Adrenal gland (tissue), 5 donors: ENCODE data around the gene CRBN.

Experiments
- CTCF ChIP-seq, 6 experiments: fragments of 450-650 bp in 4 of 6; fragments of 200-600 bp in 2 of 6; sonication (generic) in 1 of 6; IDR thresholded peaks; 1 replicate in 5 of 6; 2 replicates in 1 of 6; pipeline versions ENCODE4 v1.5.1 to v1.8.0; 2016 to 2021; ENCODE audit warnings: antibody characterized with exemption in 6 of 6, mild to moderate bottlenecking in 2 of 6, moderate library complexity in 1 of 6
- POLR2A ChIP-seq, 2 donors: fragments of 450-650 bp; IDR thresholded peaks; one replicate each; pipeline ENCODE4 v1.6.1; 2017; ENCODE audit warnings: antibody characterized with exemption in 2 of 2, mild to moderate bottlenecking in 2 of 2, moderate library complexity in 1 of 2
- donor health status: DM: no; HTN: no; CAD: no.

GRCh38 chr3:3160826-3161225, 18.7 kb downstream of the CRBN start:
- no peak for TF ChIP-seq POLR2A (IDR thresholded peaks at IDR 0.05)
- no peak for TF ChIP-seq CTCF (IDR thresholded peaks at IDR 0.05)
